Breast epithelium (tissue), 4 donors: ENCODE results near the gene GRIK4. TPM values are rescaled to one million over a fixed set of nuclear protein-coding genes. Genes with fewer than 3 reads are reported as not detected.

ENCODE experiments used
- DNase-seq, 2 donors: peaks; one replicate each; pipeline ENCODE4 v3.0.0-alpha.2; 2019; ENCODE audit warnings: low spot score in 2 of 2
- H3K27ac ChIP-seq, 2 donors: fragments of 200-600 bp; sonication (generic) in 1 of 2; one replicate each; pipeline ENCODE4 v1.5.1; 2016 to 2019; ENCODE audit warnings: mild to moderate bottlenecking in 1 of 2
- H3K27me3 ChIP-seq, 2 donors: fragments of 200-600 bp; sonication (generic) in 1 of 2; one replicate each; pipeline versions ENCODE4 v1.5.1 to v1.6.0; 2017 to 2019; ENCODE audit warnings: control low read depth in 1 of 2, mild to moderate bottlenecking in 1 of 2
- H3K36me3 ChIP-seq: fragments of 200-600 bp; one replicate; pipeline ENCODE4 v1.5.1; 2019
- H3K4me1 ChIP-seq, 2 donors: fragments of 200-600 bp; sonication (generic); one replicate each; pipeline ENCODE4 v1.5.1; 2016 to 2019; ENCODE audit warnings: control low read depth in 1 of 2
- H3K4me3 ChIP-seq, 3 donors: fragments of 200-600 bp; sonication (generic); 1 replicate in 2 of 3; 2 replicates in 1 of 3; pipeline ENCODE4 v1.5.1; 2016 to 2019; ENCODE audit warnings: mild to moderate bottlenecking in 3 of 3, moderate library complexity in 2 of 3
- H3K9me3 ChIP-seq, 2 donors: fragments of 200-600 bp; sonication (generic) in 1 of 2; one replicate each; pipeline ENCODE4 v1.5.1; 2016 to 2019; ENCODE audit warnings: control low read depth in 1 of 2
- POLR2A ChIP-seq: fragments of 450-650 bp; IDR thresholded peaks from one replicate; pipeline ENCODE4 v1.6.1; 2016; ENCODE audit warnings: antibody characterized with exemption, mild to moderate bottlenecking, moderate library complexity
- POLR2AphosphoS5 ChIP-seq, 3 donors: sonication (generic); formaldehyde crosslinking; IDR thresholded peaks; one replicate each; pipeline ENCODE4 v1.6.1; 2017; ENCODE audit warnings: antibody characterized with exemption in 3 of 3
- intact Hi-C: fragments of 100-400 bp; cut with DNase I; formaldehyde crosslinking; loops from one replicate; pipeline ENCODE4 v1.15.1; 2023; ENCODE audit warnings: low total_unique reads
- total RNA-seq, 3 donors: library from RNA; depleted of rRNA; stranded (reverse); fragments of >200 nt; gene quantifications; one replicate each; pipeline ENCODE4 v1.1.0, GENCODE V29; 2016
- TF ChIP-seq, protein P1 (sequence below), 3 donors: fragments of 450-650 bp; IDR thresholded peaks; one replicate each; pipeline ENCODE4 v1.5.1; 2016 to 2017; ENCODE audit warnings: antibody characterized with exemption in 3 of 3, mild to moderate bottlenecking in 3 of 3, moderate library complexity in 3 of 3

The GRIK4 gene
- total RNA-seq, 3 donors from 2014 or later = 0.29 to 0.66 TPM; not detected in 1

DNA sequence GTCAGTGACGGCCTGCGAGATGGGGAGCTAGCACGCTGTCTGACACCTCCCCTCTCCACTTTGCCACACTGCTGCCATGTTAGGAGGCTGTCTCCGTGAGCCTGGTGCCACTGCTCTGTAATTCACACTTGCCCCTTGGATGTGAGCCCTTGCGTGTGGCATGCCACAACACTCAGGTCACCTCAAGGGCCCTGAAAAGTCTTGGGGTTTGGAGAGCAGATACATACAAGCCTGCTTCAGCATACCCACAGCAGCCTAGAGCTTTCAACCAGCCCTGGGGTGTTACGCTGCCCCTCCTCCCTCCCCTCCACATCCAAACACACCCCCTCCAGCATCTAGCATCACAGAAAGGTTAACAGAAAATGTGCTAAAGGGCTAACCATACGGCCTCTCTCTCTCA lies 442.8 kb downstream of the GRIK4 start:
- intact Hi-C loops = no loop called here
- H3K9me3 ChIP-seq = no peaks in the 10 kb centered on the region
- DNase-seq = no peak
- no peak overlapping the region for H3K4me3 ChIP-seq
- H3K36me3 ChIP-seq = no peaks in the 10 kb centered on the region
- H3K4me1 ChIP-seq = no peaks in the 10 kb centered on the region
- no peaks in the 10 kb centered on the region for H3K27me3 ChIP-seq
- H3K27ac ChIP-seq = no peak overlapping the region
- no peak for TF ChIP-seq POLR2AphosphoS5 (IDR thresholded peaks at IDR 0.05)
- no peak for TF ChIP-seq POLR2A
- TF ChIP-seq, protein P1, sequence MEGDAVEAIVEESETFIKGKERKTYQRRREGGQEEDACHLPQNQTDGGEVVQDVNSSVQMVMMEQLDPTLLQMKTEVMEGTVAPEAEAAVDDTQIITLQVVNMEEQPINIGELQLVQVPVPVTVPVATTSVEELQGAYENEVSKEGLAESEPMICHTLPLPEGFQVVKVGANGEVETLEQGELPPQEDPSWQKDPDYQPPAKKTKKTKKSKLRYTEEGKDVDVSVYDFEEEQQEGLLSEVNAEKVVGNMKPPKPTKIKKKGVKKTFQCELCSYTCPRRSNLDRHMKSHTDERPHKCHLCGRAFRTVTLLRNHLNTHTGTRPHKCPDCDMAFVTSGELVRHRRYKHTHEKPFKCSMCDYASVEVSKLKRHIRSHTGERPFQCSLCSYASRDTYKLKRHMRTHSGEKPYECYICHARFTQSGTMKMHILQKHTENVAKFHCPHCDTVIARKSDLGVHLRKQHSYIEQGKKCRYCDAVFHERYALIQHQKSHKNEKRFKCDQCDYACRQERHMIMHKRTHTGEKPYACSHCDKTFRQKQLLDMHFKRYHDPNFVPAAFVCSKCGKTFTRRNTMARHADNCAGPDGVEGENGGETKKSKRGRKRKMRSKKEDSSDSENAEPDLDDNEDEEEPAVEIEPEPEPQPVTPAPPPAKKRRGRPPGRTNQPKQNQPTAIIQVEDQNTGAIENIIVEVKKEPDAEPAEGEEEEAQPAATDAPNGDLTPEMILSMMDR (IDR thresholded peaks at IDR 0.05) = no peak

DNA sequence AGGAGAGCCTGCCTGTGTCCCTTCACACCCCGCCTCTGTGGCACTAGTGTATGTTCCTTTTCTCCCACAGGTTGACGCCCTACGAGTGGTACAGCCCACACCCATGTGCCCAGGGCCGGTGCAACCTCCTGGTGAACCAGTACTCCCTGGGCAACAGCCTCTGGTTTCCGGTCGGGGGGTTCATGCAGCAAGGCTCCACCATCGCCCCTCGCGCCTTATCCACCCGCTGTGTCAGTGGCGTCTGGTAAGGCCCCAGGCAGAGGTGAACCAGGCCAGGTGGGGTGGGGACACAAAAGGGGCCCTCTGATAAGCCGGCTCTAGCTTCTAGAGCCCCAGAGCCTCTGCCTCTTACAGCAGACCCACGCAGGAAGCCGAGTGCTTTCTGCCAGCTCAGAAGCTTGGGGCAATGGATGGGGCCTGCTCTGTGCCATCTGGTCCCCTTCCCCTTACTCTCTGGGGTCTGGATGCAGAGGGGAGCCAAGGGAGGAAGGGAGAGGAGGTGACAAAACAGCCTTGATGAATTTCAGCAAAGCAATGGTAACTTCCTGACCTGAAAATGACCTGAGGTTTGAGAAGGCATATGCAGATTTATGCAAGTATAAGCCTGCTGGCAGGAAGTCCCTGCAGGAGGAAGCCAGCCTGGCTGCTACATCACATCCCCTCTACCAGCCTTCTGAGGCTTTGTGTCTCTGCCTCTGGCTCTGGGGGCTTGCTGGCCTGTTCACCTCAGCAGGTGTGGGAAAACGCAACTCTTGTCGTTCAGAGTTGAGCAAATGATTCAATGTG lies 445.4 kb downstream of the GRIK4 start:
- Histone ChIP-seq H3K36me3 (no peaks in the 10 kb centered on the region), H3K4me3 (no peak overlapping the region), H3K27me3 (no peaks in the 10 kb centered on the region), H3K4me1 (no peaks in the 10 kb centered on the region), H3K9me3 (no peaks in the 10 kb centered on the region), H3K27ac (no peak overlapping the region)
- intact Hi-C loops = no loop called here
- TF ChIP-seq, protein P1 (IDR thresholded peaks at IDR 0.05) = no peak
- TF ChIP-seq POLR2A = no peak
- no peak for TF ChIP-seq POLR2AphosphoS5 (IDR thresholded peaks at IDR 0.05)
- no peak for DNase-seq

DNA sequence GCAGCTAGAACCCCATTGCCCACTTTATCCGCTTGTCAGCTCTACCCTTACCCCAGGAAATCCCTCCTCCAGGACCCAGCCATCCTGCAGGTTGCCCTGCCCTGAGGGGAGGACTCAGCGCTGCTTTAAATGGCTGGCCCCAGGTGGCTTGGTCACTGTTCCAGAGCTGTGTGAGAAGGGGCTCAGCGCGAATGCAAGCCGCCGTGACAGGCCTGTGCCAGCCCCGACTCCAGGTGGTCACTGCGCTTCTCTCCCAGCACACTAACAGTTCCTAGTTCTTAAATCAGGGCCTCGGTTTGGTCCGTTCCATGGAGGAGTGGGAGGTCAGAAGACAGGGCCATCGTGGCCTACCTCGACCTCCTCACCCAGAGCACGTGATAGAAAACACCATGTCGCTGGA lies 446.6 kb downstream of the GRIK4 start:
- Histone ChIP-seq H3K4me1 (no peaks in the 10 kb centered on the region), H3K27ac (no peak overlapping the region), H3K36me3 (no peaks in the 10 kb centered on the region), H3K27me3 (no peaks in the 10 kb centered on the region), H3K9me3 (no peaks in the 10 kb centered on the region), H3K4me3 (no peak overlapping the region)
- DNase-seq = no peak
- no peak for TF ChIP-seq POLR2A
- TF ChIP-seq POLR2AphosphoS5 (IDR thresholded peaks at IDR 0.05) = no peak
- TF ChIP-seq, protein P1 (IDR thresholded peaks at IDR 0.05) = no peak
- intact Hi-C loops = no loop called here

DNA sequence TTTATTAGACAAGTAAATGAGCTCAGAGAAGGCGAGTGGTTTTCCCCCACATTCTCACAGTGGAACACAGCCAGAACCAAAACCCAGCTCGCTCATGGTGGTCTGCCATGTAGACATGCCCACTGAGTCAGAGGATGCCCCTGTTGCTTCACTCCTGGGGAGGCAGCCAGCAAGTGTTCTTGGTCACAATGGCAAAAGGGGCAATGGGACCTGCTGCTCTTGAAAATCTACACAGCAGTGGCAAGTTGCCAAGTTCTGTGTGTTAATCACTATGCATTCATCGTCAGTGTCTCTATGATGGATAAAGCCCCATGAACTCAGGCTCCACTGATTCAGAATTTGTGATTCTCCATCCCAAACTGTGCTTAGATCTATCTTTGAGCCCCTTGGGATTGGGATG lies 447.6 kb downstream of the GRIK4 start:
- TF ChIP-seq, protein P1 (IDR thresholded peaks at IDR 0.05) = no peak
- TF ChIP-seq POLR2A (no peak), POLR2AphosphoS5 (IDR thresholded peaks at IDR 0.05) (no peak)
- no peaks in the 10 kb centered on the region for H3K36me3 ChIP-seq
- intact Hi-C loops = no loop called here
- H3K27me3 ChIP-seq = no peaks in the 10 kb centered on the region
- no peaks in the 10 kb centered on the region for H3K4me1 ChIP-seq
- H3K27ac ChIP-seq = no peak overlapping the region
- DNase-seq = no peak
- no peak overlapping the region for H3K4me3 ChIP-seq
- H3K9me3 ChIP-seq = no peaks in the 10 kb centered on the region

DNA sequence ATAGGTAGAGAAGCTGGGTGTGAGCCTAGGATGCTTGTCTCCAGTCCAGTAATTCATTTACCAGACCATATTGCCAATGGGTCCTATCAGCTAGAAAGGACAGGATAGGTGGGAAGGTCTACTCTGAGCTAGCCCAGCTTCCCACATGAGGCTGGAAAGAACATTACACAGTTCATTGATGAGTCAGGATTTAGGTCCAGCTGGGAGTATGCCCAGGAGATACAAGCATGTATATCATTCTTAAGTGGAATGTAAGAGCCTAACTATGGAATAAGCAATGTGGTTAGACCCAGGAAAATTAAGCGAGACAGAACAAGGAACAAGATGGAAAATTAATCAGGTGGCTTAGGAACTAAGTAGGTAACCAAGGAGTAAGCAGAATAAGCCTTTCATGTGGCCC lies 453.3 kb downstream of the GRIK4 start:
- DNase-seq = no peak
- Histone ChIP-seq H3K27me3 (peaks cover 0 to 5% of the 10 kb centered on the region in 2 donors), H3K4me3 (no peak overlapping the region), H3K4me1 (no peaks in the 10 kb centered on the region), H3K36me3 (no peaks in the 10 kb centered on the region), H3K27ac (no peak overlapping the region), H3K9me3 (no peaks in the 10 kb centered on the region)
- no peak for TF ChIP-seq POLR2A
- TF ChIP-seq, protein P1 (IDR thresholded peaks at IDR 0.05) = no peak
- no peak for TF ChIP-seq POLR2AphosphoS5 (IDR thresholded peaks at IDR 0.05)
- intact Hi-C loops = no loop called here
